HG03139 (cell line): ENCODE measurements around the gene STPG2.

Experiments used
- ATAC-seq: cut with Tn5 transposase; IDR thresholded peaks from one replicate; pipeline ENCODE4 v1.9.1; 2021; ENCODE audit not compliant: unreplicated experiment

Gene STPG2

GRCh38 chr4:98143001-98143899 is at the start of gene STPG2:
STPG2 (minus strand) TSS chr4:98143476.
- ATAC-seq = peak; percentile 97

- ATAC-seq = no peak
Measured at GRCh38 chr4:98185279-98185678, 42.0 kb upstream of the STPG2 start.

GRCh38 chr4:98181809-98182208 is 38.5 kb upstream of the STPG2 start:
- ATAC-seq = no peak

GRCh38 chr4:98179951-98180350 is 36.7 kb upstream of the STPG2 start:
- no peak for ATAC-seq

- no peak for ATAC-seq
Measured at GRCh38 chr4:98176531-98176930, 33.3 kb upstream of the STPG2 start.

GRCh38 chr4:98170035-98170434 is 26.8 kb upstream of the STPG2 start:
- no peak for ATAC-seq

GRCh38 chr4:98166731-98167041 is 23.4 kb upstream of the STPG2 start:
- no peak for ATAC-seq

GRCh38 chr4:98166025-98166730 is 22.9 kb upstream of the STPG2 start:
- ATAC-seq = no peak

GRCh38 chr4:98162696-98163095 is 19.4 kb upstream of the STPG2 start:
- ATAC-seq = no peak

- ATAC-seq = peak; percentile 46
Measured at GRCh38 chr4:98151145-98151924, 8.1 kb upstream of the STPG2 start.

GRCh38 chr4:98150092-98150761 is 7.0 kb upstream of the STPG2 start:
- ATAC-seq = no peak

- no peak for ATAC-seq
Measured at GRCh38 chr4:98148856-98149255, 5.6 kb upstream of the STPG2 start.

- ATAC-seq = no peak
Measured at GRCh38 chr4:98126141-98126540, 17.1 kb downstream of the STPG2 start.

GRCh38 chr4:98125585-98125984 is 17.7 kb downstream of the STPG2 start:
- no peak for ATAC-seq

- no peak for ATAC-seq
Measured at GRCh38 chr4:98117363-98117762, 25.9 kb downstream of the STPG2 start.

- no peak for ATAC-seq
Measured at GRCh38 chr4:98113012-98113411, 30.3 kb downstream of the STPG2 start.

GRCh38 chr4:98110929-98111328 is 32.3 kb downstream of the STPG2 start:
- ATAC-seq = no peak

GRCh38 chr4:98110214-98110613 is 33.1 kb downstream of the STPG2 start:
- no peak for ATAC-seq

- ATAC-seq = no peak
Measured at GRCh38 chr4:98102660-98103059, 40.6 kb downstream of the STPG2 start.

- ATAC-seq = no peak
Measured at GRCh38 chr4:98101988-98102387, 41.3 kb downstream of the STPG2 start.

- no peak for ATAC-seq
Measured at GRCh38 chr4:98098764-98099163, 44.5 kb downstream of the STPG2 start.
